WTC11 (cell line): ENCODE data around the gene SLF1. TPM values are rescaled to one million over a fixed set of nuclear protein-coding genes. Genes with fewer than 3 reads are reported as not detected.

Source experiments
- ATAC-seq: fragments of 200-7000 bp; cut with Tn5 transposase; 2 replicates; pipeline ENCODE4 v1.10.0; 2021; ENCODE audit warnings: mild to moderate bottlenecking, moderate library complexity
- CTCF ChIA-PET: fragments of 300-600 bp; sonication (Branson Sonifier 250); formaldehyde crosslinking; loops from one replicate; lab custom pipeline; 2021; ENCODE audit warnings: antibody characterized with exemption; lab: Charles Lee
- POLR2A ChIA-PET: fragments of 350-600 bp; sonication (Branson Sonifier 250); formaldehyde crosslinking; loops from one replicate; lab custom pipeline; 2021; ENCODE audit warnings: antibody characterized with exemption; lab: Charles Lee
- DNase-seq: peaks from one replicate; pipeline ENCODE4 v3.0.0; 2021; ENCODE audit warnings: low spot score
- H3K27ac Mint-ChIP-seq: 2 replicates; pipeline ENCODE4 v1.8.0; 2021; ENCODE audit warnings: mixed read lengths
- H3K27me3 Mint-ChIP-seq: 2 replicates; pipeline ENCODE4 v1.8.0; 2021; ENCODE audit warnings: low read depth, mild to moderate bottlenecking, moderate library complexity, mixed read lengths
- H3K36me3 Mint-ChIP-seq: 2 replicates; pipeline ENCODE4 v1.8.0; 2021; ENCODE audit warnings: mixed read lengths
- H3K4me1 Mint-ChIP-seq: 2 replicates; pipeline ENCODE4 v1.8.0; 2022; ENCODE audit warnings: mixed read lengths
- H3K4me3 Mint-ChIP-seq: 2 replicates; pipeline ENCODE4 v1.8.0; 2021; ENCODE audit warnings: mild to moderate bottlenecking, moderate library complexity, mixed read lengths
- H3K9me3 Mint-ChIP-seq: 2 replicates; pipeline ENCODE4 v1.8.0; 2021; ENCODE audit warnings: mixed read lengths
- ESRRA ChIP-seq: sonication (generic); formaldehyde crosslinking; IDR thresholded peaks from 2 replicates; pipeline ENCODE4 v1.8.1; 2022; ENCODE audit warnings: mild to moderate bottlenecking, missing genetic modification reagents, borderline replicate concordance
- GABPB1 ChIP-seq: sonication (generic); formaldehyde crosslinking; IDR thresholded peaks from 2 replicates; pipeline ENCODE4 v1.8.1; 2023; ENCODE audit warnings: mild to moderate bottlenecking, missing genetic modification reagents
- MXD4 ChIP-seq: fragments of 250-450 bp; sonication (Bioruptor Pico); IDR thresholded peaks from 2 replicates; pipeline ENCODE4 v1.8.0; 2021; ENCODE audit warnings: mild to moderate bottlenecking, moderate library complexity, borderline replicate concordance
- NFE2L1 ChIP-seq: sonication (generic); formaldehyde crosslinking; IDR thresholded peaks from 2 replicates; pipeline ENCODE4 v1.8.1; 2023; ENCODE audit warnings: missing genetic modification reagents
- NR2C2 ChIP-seq: sonication (generic); formaldehyde crosslinking; IDR thresholded peaks from 2 replicates; pipeline ENCODE4 v1.8.0; 2022; ENCODE audit warnings: mild to moderate bottlenecking, missing genetic modification reagents
- OVOL2 ChIP-seq: fragments of 250-450 bp; sonication (Bioruptor Pico); IDR thresholded peaks from 2 replicates; pipeline ENCODE4 v1.9.0; 2021; ENCODE audit warnings: mild to moderate bottlenecking, borderline replicate concordance
- TEAD1 ChIP-seq: sonication (generic); formaldehyde crosslinking; IDR thresholded peaks from 2 replicates; pipeline ENCODE4 v1.8.0; 2022; ENCODE audit warnings: mild to moderate bottlenecking, missing genetic modification reagents
- ZNF416 ChIP-seq: fragments of 250-450 bp; sonication (Bioruptor Pico); IDR thresholded peaks from 2 replicates; pipeline ENCODE4 v1.9.0; 2021; ENCODE audit warnings: mild to moderate bottlenecking, inconsistent platforms
- total RNA-seq: library from RNA; stranded (reverse); gene quantifications from 3 replicates; pipeline ENCODE4 v1.2.3, GENCODE V29; 2021
- TF ChIP-seq, protein P1 (sequence below): sonication (generic); formaldehyde crosslinking; IDR thresholded peaks from 2 replicates; pipeline ENCODE4 v1.8.0; 2022; ENCODE audit warnings: mild to moderate bottlenecking, missing genetic modification reagents
- TF ChIP-seq, protein P2 (sequence below): fragments of 250-450 bp; sonication (Bioruptor Pico); conservative IDR thresholded peaks from 2 replicates; pipeline ENCODE4 v1.9.0; 2021; ENCODE audit warnings: mild to moderate bottlenecking
- TF ChIP-seq, protein P3 (sequence below): fragments of 250-450 bp; sonication (Bioruptor Pico); IDR thresholded peaks from 2 replicates; pipeline ENCODE4 v2.1.2; 2022; ENCODE audit warnings: mild to moderate bottlenecking, moderate library complexity
- TF ChIP-seq, protein P4 (sequence below): fragments of 250-450 bp; sonication (Bioruptor Pico); IDR thresholded peaks from 2 replicates; pipeline ENCODE4 v1.9.0; 2021; ENCODE audit warnings: mild to moderate bottlenecking, borderline replicate concordance
- TF ChIP-seq, protein P5 (sequence below): sonication (generic); formaldehyde crosslinking; IDR thresholded peaks from 2 replicates; pipeline ENCODE4 v1.8.0; 2023; ENCODE audit warnings: mild to moderate bottlenecking, missing genetic modification reagents
- TF ChIP-seq, protein P6 (sequence below): sonication (generic); formaldehyde crosslinking; IDR thresholded peaks from 2 replicates; pipeline ENCODE4 v1.8.1; 2023; ENCODE audit warnings: mild to moderate bottlenecking, missing genetic modification reagents, moderate library complexity
- TF ChIP-seq, protein P7 (sequence below): sonication (generic); formaldehyde crosslinking; IDR thresholded peaks from 2 replicates; pipeline ENCODE4 v1.8.0; 2022; ENCODE audit warnings: mild to moderate bottlenecking, missing genetic modification reagents
- TF ChIP-seq, protein P8 (sequence below): fragments of 250-450 bp; sonication (Bioruptor Pico); IDR thresholded peaks from 2 replicates; pipeline ENCODE4 v1.9.0; 2021; ENCODE audit warnings: moderate library complexity, mild to moderate bottlenecking, inconsistent platforms, borderline replicate concordance
- TF ChIP-seq, protein P9 (sequence below): sonication (generic); formaldehyde crosslinking; IDR thresholded peaks from 2 replicates; pipeline ENCODE4 v1.8.0; 2023; ENCODE audit warnings: missing genetic modification reagents
- TF ChIP-seq, protein P10 (sequence below): fragments of 250-450 bp; sonication (Bioruptor Pico); IDR thresholded peaks from 2 replicates; pipeline ENCODE4 v1.9.0; 2021; ENCODE audit warnings: mild to moderate bottlenecking

SLF1 gene
- total RNA-seq, 1 experiment from 2014 or later, result 15.7 TPM

DNA sequence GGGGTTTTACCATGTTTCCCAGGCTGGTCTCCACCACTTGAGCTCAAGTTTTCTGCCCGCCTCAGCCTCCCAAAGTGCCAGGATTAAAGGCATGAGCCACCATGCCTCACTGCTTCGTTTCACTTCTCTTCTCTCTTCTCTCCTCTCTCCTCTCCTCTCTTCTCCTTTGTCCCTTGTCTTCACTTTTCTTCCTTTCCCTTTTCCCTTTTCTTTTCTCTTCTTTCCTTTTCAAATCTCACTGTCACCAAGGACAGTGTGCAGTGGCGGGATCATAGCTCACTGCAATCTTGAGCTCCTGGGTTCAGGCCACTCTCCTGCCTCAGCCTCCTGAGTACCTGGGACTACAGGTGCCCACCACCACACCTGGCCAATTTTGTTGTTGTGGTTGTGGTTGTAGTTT, 49.5 kb downstream of the SLF1 start:
- peak overlapping the region; percentile 30; the same call in 1 of the 2 replicates for H3K27ac Mint-ChIP-seq
- ATAC-seq, result no peak
- H3K27me3 Mint-ChIP-seq, result no peaks in the 10 kb centered on the region
- ChIA-PET CTCF (no interaction called here), POLR2A (no interaction called here)
- no peaks in the 10 kb centered on the region for H3K9me3 Mint-ChIP-seq
- H3K4me1 Mint-ChIP-seq, result no peaks in the 10 kb centered on the region
- no peak overlapping the region for H3K4me3 Mint-ChIP-seq
- H3K36me3 Mint-ChIP-seq, result peaks cover 15% of the 10 kb centered on the region; the same call in 1 of the 2 replicates
- no peak for DNase-seq
- TF ChIP-seq, protein P1, sequence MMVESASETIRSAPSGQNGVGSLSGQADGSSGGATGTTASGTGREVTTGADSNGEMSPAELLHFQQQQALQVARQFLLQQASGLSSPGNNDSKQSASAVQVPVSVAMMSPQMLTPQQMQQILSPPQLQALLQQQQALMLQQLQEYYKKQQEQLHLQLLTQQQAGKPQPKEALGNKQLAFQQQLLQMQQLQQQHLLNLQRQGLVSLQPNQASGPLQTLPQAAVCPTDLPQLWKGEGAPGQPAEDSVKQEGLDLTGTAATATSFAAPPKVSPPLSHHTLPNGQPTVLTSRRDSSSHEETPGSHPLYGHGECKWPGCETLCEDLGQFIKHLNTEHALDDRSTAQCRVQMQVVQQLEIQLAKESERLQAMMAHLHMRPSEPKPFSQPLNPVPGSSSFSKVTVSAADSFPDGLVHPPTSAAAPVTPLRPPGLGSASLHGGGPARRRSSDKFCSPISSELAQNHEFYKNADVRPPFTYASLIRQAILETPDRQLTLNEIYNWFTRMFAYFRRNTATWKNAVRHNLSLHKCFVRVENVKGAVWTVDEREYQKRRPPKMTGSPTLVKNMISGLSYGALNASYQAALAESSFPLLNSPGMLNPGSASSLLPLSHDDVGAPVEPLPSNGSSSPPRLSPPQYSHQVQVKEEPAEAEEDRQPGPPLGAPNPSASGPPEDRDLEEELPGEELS, result no peak
- TF ChIP-seq GABPB1 (CRISPR knock-in tag) (no peak), OVOL2 (CRISPR knock-in tag) (no peak), TEAD1 (no peak), MXD4 (no peak), ZNF416 (no peak), ESRRA (CRISPR knock-in tag) (no peak), NR2C2 (no peak), NFE2L1 (CRISPR knock-in tag) (no peak)
- TF ChIP-seq, protein P2, sequence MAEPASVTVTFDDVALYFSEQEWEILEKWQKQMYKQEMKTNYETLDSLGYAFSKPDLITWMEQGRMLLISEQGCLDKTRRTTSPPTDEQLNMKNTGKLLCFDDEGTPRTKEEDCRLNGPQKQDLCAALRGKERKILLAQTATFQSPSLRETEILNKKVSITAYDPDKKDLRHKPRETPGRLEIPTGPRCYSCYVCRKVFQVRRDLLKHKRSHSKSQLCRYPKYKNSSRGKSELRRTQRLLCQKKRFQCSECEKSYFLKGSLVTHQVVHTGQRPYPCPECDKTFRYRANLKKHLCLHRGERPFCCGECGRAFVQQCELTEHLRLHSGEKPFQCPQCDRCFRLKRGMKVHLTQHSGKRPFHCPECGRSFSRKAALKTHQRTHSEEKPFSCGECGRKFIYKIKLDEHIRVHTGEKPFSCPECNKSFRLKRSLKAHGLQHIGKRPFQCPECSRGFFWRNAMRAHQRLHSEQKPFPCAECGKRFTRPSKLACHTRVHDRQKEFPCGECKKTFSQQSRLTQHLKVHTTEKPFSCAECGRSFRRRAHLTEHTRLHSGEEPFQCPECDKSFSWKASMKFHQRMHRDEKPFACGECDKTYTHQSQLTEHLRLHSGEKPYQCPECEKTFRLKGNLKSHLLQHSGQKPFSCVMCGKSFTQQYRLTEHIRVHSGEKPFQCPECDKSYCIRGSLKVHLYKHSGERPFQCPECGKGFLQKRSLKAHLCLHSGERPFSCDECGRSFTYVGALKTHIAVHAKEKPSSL, result no peak
- TF ChIP-seq, protein P3, sequence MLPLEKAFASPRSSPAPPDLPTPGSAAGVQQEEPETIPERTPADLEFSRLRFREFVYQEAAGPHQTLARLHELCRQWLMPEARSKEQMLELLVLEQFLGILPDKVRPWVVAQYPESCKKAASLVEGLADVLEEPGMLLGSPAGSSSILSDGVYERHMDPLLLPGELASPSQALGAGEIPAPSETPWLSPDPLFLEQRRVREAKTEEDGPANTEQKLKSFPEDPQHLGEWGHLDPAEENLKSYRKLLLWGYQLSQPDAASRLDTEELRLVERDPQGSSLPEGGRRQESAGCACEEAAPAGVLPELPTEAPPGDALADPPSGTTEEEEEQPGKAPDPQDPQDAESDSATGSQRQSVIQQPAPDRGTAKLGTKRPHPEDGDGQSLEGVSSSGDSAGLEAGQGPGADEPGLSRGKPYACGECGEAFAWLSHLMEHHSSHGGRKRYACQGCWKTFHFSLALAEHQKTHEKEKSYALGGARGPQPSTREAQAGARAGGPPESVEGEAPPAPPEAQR (CRISPR knock-in tag), result no peak
- TF ChIP-seq, protein P4, sequence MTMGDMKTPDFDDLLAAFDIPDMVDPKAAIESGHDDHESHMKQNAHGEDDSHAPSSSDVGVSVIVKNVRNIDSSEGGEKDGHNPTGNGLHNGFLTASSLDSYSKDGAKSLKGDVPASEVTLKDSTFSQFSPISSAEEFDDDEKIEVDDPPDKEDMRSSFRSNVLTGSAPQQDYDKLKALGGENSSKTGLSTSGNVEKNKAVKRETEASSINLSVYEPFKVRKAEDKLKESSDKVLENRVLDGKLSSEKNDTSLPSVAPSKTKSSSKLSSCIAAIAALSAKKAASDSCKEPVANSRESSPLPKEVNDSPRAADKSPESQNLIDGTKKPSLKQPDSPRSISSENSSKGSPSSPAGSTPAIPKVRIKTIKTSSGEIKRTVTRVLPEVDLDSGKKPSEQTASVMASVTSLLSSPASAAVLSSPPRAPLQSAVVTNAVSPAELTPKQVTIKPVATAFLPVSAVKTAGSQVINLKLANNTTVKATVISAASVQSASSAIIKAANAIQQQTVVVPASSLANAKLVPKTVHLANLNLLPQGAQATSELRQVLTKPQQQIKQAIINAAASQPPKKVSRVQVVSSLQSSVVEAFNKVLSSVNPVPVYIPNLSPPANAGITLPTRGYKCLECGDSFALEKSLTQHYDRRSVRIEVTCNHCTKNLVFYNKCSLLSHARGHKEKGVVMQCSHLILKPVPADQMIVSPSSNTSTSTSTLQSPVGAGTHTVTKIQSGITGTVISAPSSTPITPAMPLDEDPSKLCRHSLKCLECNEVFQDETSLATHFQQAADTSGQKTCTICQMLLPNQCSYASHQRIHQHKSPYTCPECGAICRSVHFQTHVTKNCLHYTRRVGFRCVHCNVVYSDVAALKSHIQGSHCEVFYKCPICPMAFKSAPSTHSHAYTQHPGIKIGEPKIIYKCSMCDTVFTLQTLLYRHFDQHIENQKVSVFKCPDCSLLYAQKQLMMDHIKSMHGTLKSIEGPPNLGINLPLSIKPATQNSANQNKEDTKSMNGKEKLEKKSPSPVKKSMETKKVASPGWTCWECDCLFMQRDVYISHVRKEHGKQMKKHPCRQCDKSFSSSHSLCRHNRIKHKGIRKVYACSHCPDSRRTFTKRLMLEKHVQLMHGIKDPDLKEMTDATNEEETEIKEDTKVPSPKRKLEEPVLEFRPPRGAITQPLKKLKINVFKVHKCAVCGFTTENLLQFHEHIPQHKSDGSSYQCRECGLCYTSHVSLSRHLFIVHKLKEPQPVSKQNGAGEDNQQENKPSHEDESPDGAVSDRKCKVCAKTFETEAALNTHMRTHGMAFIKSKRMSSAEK, result no peak
- TF ChIP-seq, protein P5, sequence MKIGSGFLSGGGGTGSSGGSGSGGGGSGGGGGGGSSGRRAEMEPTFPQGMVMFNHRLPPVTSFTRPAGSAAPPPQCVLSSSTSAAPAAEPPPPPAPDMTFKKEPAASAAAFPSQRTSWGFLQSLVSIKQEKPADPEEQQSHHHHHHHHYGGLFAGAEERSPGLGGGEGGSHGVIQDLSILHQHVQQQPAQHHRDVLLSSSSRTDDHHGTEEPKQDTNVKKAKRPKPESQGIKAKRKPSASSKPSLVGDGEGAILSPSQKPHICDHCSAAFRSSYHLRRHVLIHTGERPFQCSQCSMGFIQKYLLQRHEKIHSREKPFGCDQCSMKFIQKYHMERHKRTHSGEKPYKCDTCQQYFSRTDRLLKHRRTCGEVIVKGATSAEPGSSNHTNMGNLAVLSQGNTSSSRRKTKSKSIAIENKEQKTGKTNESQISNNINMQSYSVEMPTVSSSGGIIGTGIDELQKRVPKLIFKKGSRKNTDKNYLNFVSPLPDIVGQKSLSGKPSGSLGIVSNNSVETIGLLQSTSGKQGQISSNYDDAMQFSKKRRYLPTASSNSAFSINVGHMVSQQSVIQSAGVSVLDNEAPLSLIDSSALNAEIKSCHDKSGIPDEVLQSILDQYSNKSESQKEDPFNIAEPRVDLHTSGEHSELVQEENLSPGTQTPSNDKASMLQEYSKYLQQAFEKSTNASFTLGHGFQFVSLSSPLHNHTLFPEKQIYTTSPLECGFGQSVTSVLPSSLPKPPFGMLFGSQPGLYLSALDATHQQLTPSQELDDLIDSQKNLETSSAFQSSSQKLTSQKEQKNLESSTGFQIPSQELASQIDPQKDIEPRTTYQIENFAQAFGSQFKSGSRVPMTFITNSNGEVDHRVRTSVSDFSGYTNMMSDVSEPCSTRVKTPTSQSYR (CRISPR knock-in tag), result no peak
- TF ChIP-seq, protein P6, sequence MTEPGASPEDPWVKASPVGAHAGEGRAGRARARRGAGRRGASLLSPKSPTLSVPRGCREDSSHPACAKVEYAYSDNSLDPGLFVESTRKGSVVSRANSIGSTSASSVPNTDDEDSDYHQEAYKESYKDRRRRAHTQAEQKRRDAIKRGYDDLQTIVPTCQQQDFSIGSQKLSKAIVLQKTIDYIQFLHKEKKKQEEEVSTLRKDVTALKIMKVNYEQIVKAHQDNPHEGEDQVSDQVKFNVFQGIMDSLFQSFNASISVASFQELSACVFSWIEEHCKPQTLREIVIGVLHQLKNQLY (CRISPR knock-in tag), result no peak
- TF ChIP-seq, protein P7, sequence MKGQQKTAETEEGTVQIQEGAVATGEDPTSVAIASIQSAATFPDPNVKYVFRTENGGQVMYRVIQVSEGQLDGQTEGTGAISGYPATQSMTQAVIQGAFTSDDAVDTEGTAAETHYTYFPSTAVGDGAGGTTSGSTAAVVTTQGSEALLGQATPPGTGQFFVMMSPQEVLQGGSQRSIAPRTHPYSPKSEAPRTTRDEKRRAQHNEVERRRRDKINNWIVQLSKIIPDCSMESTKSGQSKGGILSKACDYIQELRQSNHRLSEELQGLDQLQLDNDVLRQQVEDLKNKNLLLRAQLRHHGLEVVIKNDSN, result no peak
- TF ChIP-seq, protein P8, sequence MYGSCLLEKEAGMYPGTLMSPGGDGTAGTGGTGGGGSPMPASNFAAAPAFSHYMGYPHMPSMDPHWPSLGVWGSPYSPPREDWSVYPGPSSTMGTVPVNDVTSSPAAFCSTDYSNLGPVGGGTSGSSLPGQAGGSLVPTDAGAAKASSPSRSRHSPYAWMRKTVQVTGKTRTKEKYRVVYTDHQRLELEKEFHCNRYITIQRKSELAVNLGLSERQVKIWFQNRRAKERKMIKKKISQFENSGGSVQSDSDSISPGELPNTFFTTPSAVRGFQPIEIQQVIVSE, result no peak
- TF ChIP-seq, protein P9, sequence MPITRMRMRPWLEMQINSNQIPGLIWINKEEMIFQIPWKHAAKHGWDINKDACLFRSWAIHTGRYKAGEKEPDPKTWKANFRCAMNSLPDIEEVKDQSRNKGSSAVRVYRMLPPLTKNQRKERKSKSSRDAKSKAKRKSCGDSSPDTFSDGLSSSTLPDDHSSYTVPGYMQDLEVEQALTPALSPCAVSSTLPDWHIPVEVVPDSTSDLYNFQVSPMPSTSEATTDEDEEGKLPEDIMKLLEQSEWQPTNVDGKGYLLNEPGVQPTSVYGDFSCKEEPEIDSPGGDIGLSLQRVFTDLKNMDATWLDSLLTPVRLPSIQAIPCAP (CRISPR knock-in tag), result no peak
- TF ChIP-seq, protein P10, sequence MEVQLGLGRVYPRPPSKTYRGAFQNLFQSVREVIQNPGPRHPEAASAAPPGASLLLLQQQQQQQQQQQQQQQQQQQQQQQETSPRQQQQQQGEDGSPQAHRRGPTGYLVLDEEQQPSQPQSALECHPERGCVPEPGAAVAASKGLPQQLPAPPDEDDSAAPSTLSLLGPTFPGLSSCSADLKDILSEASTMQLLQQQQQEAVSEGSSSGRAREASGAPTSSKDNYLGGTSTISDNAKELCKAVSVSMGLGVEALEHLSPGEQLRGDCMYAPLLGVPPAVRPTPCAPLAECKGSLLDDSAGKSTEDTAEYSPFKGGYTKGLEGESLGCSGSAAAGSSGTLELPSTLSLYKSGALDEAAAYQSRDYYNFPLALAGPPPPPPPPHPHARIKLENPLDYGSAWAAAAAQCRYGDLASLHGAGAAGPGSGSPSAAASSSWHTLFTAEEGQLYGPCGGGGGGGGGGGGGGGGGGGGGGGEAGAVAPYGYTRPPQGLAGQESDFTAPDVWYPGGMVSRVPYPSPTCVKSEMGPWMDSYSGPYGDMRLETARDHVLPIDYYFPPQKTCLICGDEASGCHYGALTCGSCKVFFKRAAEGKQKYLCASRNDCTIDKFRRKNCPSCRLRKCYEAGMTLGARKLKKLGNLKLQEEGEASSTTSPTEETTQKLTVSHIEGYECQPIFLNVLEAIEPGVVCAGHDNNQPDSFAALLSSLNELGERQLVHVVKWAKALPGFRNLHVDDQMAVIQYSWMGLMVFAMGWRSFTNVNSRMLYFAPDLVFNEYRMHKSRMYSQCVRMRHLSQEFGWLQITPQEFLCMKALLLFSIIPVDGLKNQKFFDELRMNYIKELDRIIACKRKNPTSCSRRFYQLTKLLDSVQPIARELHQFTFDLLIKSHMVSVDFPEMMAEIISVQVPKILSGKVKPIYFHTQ (CRISPR knock-in tag), result no peak
